Smooth muscle cell of the brain vasculature (primary cell): ENCODE measurements around the gene PET100.

Experiments used
- DNase-seq: peaks from one replicate; pipeline ENCODE4 v3.0.0-alpha.2; 2012; ENCODE audit warnings: low read depth, low spot score

PET100 gene

DNA sequence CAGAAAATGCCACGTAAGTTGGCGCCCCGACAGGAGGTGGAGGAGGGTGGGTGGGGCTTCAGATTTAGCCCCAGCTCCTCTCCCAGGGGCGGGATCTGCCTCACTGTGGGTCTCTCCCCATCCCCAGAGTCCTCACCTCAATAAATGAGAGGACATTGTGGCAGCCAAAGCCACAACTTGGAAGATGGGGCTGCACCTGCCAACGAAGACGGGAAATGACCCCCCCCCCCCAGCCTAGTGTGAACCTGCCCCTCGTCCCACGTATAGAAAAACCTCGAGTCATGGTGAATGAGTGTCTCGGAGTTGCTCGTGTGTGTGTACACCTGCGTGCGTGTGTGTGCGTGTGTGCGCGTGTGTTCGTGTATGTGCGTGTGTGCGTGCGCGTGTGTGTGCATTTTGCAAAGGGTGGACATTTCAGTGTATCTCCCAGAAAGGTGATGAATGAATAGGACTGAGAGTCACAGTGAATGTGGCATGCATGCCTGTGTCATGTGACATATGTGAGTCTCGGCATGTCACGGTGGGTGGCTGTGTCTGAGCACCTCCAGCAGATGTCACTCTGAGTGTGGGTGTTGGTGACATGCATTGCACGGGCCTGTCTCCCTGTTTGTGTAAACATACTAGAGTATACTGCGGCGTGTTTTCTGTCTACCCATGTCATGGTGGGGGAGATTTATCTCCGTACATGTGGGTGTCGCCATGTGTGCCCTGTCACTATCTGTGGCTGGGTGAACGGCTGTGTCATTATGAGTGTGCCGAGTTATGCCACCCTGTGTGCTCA is 49.6 kb downstream of the PET100 start:
- no peak for DNase-seq

DNA sequence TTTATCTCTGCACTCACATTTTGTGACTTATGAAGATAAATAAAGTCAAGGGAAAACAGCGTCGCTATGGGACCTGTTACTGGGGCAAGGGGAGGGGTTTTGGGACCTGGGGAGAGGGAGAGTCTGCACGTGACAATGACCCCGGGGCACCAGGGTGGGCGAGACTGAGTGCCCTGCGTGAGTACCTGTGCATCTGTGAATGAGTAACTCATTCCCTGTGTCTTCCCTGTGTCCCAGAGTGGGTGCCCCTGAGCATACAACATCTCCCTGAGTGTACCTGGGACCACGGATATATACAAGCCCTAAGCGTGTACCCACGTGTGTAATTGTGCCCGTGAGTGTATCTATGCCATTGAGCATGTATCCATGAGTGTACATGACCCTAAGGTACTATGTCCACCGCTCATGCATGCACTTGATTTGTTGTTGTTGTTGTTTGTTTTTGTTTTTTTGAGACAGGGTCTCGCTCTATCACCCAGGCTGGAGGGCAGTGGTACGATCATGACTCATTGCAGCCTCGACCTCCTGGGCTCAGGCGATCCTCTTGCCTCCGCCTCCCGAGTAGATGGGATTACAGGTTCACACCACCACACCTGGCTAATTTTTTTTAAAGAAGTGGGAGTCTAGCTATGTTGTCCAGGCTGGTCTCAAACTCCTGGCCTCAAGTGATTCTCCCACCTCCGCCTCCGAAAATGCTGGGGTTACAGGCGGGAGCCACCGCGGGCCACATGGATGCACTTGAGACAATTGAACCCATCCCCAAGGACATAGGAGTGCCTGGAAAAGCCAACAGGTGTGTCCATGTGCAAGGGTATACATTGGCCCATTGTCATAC is 50.4 kb downstream of the PET100 start:
- DNase-seq = no peak

DNA sequence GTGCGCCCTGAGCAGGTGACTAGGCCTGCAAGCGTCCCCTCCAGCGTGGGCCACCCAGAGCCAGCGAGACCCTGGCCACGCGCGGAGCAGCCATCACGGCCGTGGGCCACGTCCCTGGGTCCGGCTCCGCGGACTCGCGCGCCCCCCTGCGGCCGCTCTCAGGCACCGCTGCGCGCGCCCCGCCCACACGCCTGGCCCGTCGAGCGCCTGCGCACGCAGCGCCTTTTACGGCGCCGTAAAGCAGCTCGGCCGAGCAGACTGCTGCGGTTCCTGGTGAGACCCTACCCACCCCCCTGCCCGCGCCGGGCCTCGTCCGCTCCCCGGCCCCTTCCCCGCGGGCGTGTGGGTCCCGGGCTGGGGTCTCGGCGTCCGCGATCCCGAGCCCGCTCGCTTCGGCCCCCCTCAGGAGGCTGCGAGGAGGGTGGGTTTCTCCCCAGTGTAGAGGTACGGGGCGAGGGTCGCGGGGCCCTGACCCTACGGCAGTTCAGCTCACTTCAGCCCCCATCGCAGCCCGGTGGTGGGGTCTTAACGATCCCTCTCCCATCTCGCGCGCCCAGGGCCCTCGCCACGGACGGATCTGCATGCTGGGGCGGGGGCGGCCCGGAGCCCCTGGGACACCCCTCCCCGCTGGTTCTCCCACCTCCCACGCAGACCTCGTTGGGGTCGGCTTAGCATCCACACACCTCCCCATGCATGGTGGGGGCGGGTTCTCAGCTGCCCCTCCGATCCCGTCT is 51.2 kb downstream of the PET100 start, which contains the start of gene TRAPPC5:
TSS of gene TRAPPC5 (plus strand) at position 228 of the 734 bp plus-strand sequence. CDS start 1,421 bp downstream, outside the sequence.
- peak; percentile 49 for DNase-seq
